Activated CD8-positive, alpha-beta memory T cell treated with anti-CD3 and anti-CD28 coated beads, Interleukin-2, amount 50 U/mL, for 24 hours (primary cell): ENCODE data around the gene PARP16.

Experiments
- DNase-seq: peaks from one replicate; pipeline ENCODE4 v3.0.0-alpha.2; 2020; ENCODE audit errors: extremely low read depth

PARP16 gene

DNA sequence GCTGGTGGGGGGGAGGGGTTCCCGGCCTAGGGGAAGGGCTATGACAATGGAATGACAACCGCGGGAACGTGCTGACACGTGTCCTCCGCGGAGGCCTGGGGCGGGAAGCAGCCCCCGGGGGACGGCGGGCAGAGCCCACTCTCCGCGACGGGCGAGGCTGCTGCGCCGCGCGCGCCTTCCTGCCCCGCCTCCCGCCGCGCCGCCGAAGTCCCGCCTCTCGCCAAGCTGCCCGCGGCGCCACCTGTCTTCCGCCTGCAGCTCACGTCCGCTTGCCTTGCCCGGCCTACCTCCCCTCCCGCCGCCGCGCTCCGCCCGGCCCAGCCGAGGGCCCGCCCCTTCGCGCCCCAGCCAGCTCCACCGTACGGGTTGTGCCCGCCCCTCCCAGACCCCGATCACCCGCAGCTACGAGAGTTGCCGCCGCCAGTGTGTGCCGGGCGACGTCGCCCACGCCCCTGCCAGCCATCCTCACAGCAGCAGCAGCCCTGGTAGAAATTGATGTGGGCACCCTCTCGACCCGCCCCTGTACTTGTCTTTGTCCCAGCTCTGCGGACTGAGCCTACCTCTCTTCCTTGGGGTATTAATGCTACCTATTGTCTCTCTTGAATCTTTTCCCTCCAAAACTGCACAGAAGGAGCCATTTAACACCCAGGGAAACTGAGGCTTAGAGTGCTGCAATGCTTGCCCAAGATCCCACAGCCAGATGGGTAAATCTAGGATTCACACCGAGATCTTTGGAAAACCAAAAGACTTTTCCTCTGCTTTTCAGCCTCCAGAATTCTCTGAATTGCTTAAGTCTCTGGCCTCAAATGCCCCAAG, at the start of gene PARP16:
Gene PARP16 (minus strand): TSS at position 180 of the 816 bp plus-strand sequence. CDS start 457 bp downstream, outside the sequence.
- peak; percentile 75 for DNase-seq

DNA sequence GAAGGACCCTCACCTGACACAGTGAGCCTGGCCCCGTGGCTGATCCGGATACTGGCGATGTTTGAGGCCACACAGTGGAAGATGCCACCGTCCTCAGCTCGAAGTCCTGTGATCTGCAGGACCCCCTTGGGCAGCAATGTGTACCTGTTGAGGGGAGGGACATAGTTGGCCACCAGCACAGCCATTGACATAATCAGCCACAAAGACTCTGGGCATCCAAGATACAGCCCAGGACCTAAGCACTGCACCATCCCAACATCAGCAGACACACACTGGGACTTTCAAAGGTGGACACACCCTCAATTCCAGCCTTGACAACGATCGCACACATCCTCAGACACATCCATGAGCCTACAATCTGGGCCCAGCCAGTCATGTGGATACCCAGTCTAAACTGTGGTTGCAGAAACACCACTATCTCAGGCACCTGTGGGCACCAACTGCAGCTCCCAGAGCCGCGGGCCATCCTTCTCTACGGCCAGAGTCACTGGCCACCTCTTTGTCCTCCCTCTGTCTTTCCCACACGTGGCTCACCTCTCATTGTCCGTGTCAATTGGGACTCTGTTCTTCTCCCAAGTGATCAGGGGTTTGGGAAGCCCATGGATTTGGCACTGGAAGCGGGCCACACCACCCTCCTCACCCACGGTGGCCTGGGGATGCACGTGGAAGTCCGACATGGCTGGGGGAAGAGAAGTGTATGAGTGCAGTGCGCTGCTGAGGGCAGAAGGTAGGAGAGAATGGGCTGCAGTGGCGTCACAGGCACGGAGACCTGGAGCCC, 48.8 kb upstream of the PARP16 start:
- DNase-seq: no peak

GRCh38 chr15:65334586-65335231, 48.0 kb upstream of the PARP16 start:
- no peak for DNase-seq

- no peak for DNase-seq
Observed at GRCh38 chr15:65333856-65334255, 47.2 kb upstream of the PARP16 start.

DNA sequence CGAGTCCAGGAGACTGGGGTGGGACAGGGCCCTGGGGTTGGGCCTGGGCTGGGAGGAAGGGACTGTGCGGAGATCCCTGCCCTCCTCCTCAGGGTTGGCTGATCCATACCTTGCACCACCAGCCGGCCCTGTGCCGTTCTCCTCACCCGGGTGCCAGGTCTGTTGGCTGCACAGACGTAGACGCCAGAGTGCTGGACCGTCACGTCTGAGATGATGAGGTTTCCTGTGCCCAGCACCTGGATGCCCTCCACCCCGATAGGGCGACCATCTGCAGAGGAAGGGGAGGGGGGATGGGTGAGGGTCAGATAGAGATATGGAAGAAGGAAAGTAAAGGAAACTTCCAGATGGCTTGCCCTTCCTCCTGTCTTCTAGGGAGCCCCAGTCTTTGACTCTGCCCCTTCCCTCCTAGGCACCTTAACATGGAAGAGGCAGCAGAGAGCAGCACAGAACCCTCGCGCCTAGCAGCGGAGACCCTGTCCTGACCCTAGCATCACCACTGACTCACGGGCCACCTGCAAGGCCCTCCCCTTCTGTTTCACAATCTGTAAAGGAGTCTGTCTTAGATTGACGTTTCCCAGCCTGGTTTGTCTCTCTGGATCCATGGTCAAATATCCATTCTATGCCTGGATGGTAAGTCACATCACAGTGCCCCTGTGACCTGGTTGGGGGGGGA, 46.6 kb upstream of the PARP16 start:
- no peak for DNase-seq

DNA sequence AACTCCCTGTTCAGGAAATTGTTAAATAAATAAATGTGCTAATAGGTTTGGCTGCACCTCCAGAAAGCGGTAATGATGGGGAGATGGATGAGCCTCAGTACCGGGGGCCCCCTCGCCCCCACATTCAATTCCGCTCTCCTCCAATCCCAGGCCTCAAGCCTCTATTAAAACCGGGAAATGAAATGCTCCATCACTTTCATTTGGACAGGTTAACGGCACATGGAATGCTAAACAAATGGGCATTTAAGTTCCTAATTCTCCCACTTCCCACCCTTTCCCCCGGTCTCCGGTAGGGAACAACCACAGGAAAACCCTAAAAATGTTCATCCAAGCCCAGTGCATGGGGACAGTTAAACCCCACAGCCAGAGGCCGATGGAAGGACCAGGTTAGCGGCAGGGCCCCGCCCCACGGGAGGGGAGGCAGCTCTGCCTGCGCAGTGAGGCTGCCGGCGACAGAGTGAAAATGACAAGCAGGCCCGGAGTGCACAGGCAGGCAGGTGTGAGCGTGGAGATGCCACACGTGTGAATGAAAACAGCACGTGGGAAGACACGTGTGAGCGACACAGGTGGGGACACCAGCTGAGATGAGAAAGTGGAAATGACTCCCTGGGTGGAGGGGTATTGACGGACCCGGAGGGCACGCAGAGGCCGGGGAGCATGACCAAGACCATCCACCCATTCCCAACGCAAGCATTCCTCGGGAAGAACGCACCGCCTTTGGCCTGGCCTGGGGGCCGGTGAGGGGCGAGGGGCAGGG, 45.9 kb upstream of the PARP16 start:
- no peak for DNase-seq

DNA sequence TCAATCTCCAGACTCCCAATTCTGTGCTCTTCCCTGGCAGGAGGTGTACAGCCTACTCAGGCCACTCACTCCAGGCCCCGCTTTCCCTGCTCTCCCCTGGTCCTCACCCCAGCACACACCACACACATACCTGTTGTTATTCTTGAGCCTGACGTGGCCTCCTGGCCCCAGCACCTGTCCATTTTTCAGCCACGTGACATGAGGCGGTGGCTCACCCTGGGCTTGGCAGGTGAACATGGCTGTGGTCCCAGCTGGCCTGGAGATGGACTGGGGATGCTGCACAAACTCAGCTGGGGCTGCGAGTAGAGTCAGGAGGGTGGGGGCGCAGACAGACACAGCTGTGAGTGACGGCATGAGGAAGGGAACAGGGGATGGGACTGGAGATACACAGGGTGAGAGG, 45.1 kb upstream of the PARP16 start:
- no peak for DNase-seq

- no peak for DNase-seq
Observed at GRCh38 chr15:65330934-65331645, 44.4 kb upstream of the PARP16 start.

- no peak for DNase-seq
Observed at GRCh38 chr15:65329984-65330735, 43.5 kb upstream of the PARP16 start.

GRCh38 chr15:65329288-65329983, 42.8 kb upstream of the PARP16 start:
- no peak for DNase-seq

GRCh38 chr15:65328506-65329287, 42.0 kb upstream of the PARP16 start:
- DNase-seq: no peak

- no peak for DNase-seq
Observed at GRCh38 chr15:65327651-65328393, 41.1 kb upstream of the PARP16 start.

DNA sequence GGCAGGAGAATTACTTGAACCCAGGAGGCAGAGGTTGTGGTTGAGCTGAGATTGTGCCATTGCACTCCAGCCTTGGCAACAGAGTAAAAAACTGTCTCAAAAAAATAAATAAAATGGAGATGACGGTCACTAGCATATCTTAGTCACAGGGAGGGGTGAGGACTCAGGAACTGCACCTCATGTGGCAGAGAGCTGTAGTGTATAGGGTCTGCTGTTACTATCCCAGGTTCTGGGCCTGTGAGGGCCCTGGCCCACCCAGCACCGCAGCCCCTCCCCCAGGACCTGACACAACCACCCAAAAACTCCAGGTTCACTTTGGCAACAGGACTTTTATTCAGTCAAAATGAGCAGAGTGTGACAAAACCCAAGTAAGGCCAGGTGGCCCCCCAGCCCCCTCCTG, 40.1 kb upstream of the PARP16 start:
- DNase-seq: no peak

- DNase-seq: no peak
Observed at GRCh38 chr15:65326117-65326526, 39.4 kb upstream of the PARP16 start.

- DNase-seq: no peak
Observed at GRCh38 chr15:65323071-65323511, 36.4 kb upstream of the PARP16 start.

DNA sequence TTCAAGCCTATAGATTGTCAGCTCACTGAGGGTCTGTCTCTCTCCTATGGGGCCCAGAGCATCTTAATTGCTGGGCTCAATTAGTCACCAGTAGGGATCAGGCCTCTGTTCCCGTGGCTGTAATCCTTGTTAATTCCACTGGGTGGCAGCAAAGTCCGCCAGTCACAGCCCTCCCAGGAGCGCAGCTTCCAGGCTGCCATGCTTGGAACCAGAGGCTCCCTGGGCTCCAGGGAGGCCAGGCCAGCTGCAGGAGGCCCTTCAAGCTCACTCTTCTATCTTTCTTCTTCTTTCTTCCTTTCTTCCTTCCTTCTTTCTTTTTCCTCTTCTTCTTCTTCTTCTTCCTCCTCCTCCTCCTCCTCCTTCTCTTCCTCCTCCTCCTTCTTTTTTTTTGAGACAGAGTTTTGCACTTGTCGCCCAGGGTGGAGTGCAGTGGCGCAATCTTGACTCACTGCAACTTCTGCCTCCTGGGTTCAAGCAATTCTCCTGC, 32.2 kb upstream of the PARP16 start:
- no peak for DNase-seq

DNA sequence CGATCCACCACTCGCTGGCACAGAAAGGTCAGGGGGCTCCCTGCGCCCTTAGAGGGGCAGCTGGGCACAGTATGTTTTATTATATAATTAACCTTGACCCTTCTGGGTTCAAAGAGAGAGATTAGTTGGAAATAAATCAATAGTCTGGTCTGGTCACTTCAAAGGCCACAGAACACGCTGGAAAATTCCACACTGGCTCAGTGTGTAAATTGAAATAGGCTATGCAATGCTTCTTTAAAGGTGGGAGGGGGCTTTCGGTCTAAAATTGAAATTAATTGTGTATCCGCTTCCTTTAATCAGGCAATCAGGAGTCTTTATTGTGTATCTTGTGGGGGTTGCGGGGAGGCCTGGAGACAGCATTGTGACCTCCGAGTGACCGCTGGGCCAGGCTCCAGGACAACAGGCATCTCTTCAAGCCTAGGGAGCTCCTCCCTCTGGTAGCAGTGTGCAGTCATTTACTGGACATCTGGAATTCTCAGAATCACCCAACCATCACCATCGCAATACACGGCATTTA, 25.8 kb upstream of the PARP16 start:
- DNase-seq: no peak
